Loucy (cell line): ENCODE measurements around the gene MUCL3.

Experiments
- H2AFZ ChIP-seq: fragments of 200-600 bp; sonication (generic); 2 replicates; pipeline ENCODE4 v1.6.0; 2016; ENCODE audit warnings: antibody characterized with exemption, mild to moderate bottlenecking, low read length, moderate library complexity
- H3F3A ChIP-seq: fragments of 200-600 bp; 2 replicates; pipeline ENCODE4 v1.6.0; 2016; ENCODE audit warnings: antibody characterized with exemption, low read depth, mild to moderate bottlenecking
- H3K27me3 ChIP-seq: fragments of 200-600 bp; sonication (generic); 2 replicates; pipeline ENCODE4 v1.6.1; 2014; ENCODE audit warnings: low read length, mild to moderate bottlenecking; ENCODE audit not compliant: insufficient read depth, poor library complexity, severe bottlenecking
- H3K36me3 ChIP-seq: fragments of 200-600 bp; sonication (generic); 2 replicates; pipeline ENCODE4 v1.6.1; 2016; ENCODE audit warnings: low read length; ENCODE audit not compliant: insufficient read depth
- H3K4me1 ChIP-seq: fragments of 200-600 bp; sonication (generic); 2 replicates; pipeline ENCODE4 v1.5.1; 2014; ENCODE audit warnings: low read length, mild to moderate bottlenecking; ENCODE audit not compliant: insufficient read depth, poor library complexity, severe bottlenecking
- H3K4me2 ChIP-seq: fragments of 200-600 bp; sonication (generic); 2 replicates; pipeline ENCODE4 v1.6.0; 2014; ENCODE audit warnings: antibody characterized with exemption, low read length, low read depth, mild to moderate bottlenecking; ENCODE audit not compliant: poor library complexity, severe bottlenecking
- H3K4me3 ChIP-seq: fragments of 200-600 bp; sonication (generic); 2 replicates; pipeline ENCODE4 v1.5.1; 2014; ENCODE audit warnings: low read length, mild to moderate bottlenecking, mixed read lengths; ENCODE audit not compliant: poor library complexity, severe bottlenecking
- H3K79me2 ChIP-seq: fragments of 200-600 bp; sonication (generic); 2 replicates; pipeline ENCODE4 v1.6.1; 2014; ENCODE audit warnings: low read length; ENCODE audit not compliant: insufficient read depth
- H3K9ac ChIP-seq: fragments of 200-600 bp; sonication (generic); 2 replicates; pipeline ENCODE4 v1.6.0; 2014; ENCODE audit warnings: mild to moderate bottlenecking, low read depth, low read length, moderate library complexity; ENCODE audit not compliant: poor library complexity, severe bottlenecking
- H3K9me2 ChIP-seq: fragments of 200-600 bp; sonication (generic); replicated peaks from 2 replicates; pipeline ENCODE4 v1.6.1; 2016; ENCODE audit warnings: low read depth, low read length, mixed read lengths
- H3K9me3 ChIP-seq: fragments of 200-600 bp; sonication (generic); 2 replicates; pipeline ENCODE4 v1.6.1; 2014; ENCODE audit warnings: mild to moderate bottlenecking, antibody characterized with exemption, low read length, low read depth; ENCODE audit not compliant: insufficient read depth
- H4K20me1 ChIP-seq: fragments of 200-600 bp; sonication (generic); 2 replicates; pipeline ENCODE4 v1.6.0; 2014; ENCODE audit warnings: antibody characterized with exemption, low read length, mild to moderate bottlenecking; ENCODE audit not compliant: insufficient read depth, poor library complexity, severe bottlenecking
- EZH2phosphoT487 ChIP-seq: fragments of 200-600 bp; IDR thresholded peaks from 2 replicates; pipeline ENCODE4 v1.6.1; 2018; ENCODE audit warnings: antibody characterized with exemption, mild to moderate bottlenecking, moderate library complexity, borderline replicate concordance
- TF ChIP-seq, protein P1 (sequence below): fragments of 200-600 bp; sonication (generic); conservative IDR thresholded peaks from 2 replicates; pipeline ENCODE4 v1.5.1; 2014; ENCODE audit warnings: mild to moderate bottlenecking, antibody characterized with exemption, low read length

MUCL3 gene

DNA sequence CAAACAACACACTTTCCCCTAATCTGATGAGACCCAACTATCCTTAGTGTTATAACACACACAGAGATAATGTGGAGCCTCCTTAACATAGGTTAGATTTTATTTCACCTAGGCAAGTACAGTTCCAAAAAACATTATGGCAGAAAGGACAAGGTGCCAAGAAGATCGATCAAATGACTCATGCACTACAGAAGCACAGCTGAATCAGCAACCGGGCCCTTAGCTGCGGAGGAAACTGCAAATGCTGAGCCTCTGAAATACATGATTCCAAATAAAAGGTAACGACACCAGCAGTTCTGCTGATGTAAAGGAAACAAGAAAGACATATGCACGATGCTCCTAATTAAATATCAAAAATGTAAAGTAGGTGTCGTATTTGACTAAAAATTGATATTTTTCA is 22.9 kb downstream of the MUCL3 start:
- H3K9me3 ChIP-seq: no peaks in the 10 kb centered on the region
- H3K79me2 ChIP-seq: no peaks in the 10 kb centered on the region
- H4K20me1 ChIP-seq: no peaks in the 10 kb centered on the region
- H3K27me3 ChIP-seq: peaks cover 8% of the 10 kb centered on the region
- no peak overlapping the region for H3K9ac ChIP-seq
- no peak overlapping the region for H3K4me3 ChIP-seq
- no peaks in the 10 kb centered on the region for H3K36me3 ChIP-seq
- no peak overlapping the region for H2AFZ ChIP-seq
- H3K9me2 ChIP-seq: no peaks in the 10 kb centered on the region
- TF ChIP-seq, protein P1, sequence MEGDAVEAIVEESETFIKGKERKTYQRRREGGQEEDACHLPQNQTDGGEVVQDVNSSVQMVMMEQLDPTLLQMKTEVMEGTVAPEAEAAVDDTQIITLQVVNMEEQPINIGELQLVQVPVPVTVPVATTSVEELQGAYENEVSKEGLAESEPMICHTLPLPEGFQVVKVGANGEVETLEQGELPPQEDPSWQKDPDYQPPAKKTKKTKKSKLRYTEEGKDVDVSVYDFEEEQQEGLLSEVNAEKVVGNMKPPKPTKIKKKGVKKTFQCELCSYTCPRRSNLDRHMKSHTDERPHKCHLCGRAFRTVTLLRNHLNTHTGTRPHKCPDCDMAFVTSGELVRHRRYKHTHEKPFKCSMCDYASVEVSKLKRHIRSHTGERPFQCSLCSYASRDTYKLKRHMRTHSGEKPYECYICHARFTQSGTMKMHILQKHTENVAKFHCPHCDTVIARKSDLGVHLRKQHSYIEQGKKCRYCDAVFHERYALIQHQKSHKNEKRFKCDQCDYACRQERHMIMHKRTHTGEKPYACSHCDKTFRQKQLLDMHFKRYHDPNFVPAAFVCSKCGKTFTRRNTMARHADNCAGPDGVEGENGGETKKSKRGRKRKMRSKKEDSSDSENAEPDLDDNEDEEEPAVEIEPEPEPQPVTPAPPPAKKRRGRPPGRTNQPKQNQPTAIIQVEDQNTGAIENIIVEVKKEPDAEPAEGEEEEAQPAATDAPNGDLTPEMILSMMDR: no peak
- TF ChIP-seq EZH2phosphoT487: no peak
- peaks cover 7% of the 10 kb centered on the region for H3K4me1 ChIP-seq
- no peaks in the 10 kb centered on the region for H3F3A ChIP-seq
- H3K4me2 ChIP-seq: no peak overlapping the region

DNA sequence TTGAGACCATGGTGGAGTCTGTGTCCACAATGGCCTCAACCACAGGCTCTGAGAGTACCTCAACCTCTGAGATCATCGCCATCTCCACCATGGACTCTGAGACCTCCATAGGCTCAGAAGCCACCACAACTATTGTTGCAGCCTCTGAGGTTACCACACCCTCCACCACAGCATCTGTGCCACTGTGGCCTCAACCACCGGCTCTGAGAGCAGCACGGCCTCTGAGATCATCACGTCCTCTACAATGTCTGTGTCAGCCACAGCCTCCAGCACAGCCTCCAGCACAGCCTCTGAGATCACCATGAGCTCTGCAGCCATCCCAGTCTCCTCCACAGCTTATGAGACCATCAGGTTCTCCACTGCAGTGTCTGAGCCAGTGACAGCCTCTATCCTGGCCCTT is 23.3 kb downstream of the MUCL3 start:
- H3K36me3 ChIP-seq: no peaks in the 10 kb centered on the region
- peaks cover 8% of the 10 kb centered on the region for H3K27me3 ChIP-seq
- H4K20me1 ChIP-seq: no peaks in the 10 kb centered on the region
- H3K9ac ChIP-seq: no peak overlapping the region
- H3K4me1 ChIP-seq: peaks cover 7% of the 10 kb centered on the region
- H3K4me2 ChIP-seq: no peak overlapping the region
- TF ChIP-seq, protein P1: no peak
- TF ChIP-seq EZH2phosphoT487: no peak
- no peaks in the 10 kb centered on the region for H3F3A ChIP-seq
- H3K9me3 ChIP-seq: no peaks in the 10 kb centered on the region
- H3K4me3 ChIP-seq: no peak overlapping the region
- H3K79me2 ChIP-seq: no peaks in the 10 kb centered on the region
- no peaks in the 10 kb centered on the region for H3K9me2 ChIP-seq
- no peak overlapping the region for H2AFZ ChIP-seq

DNA sequence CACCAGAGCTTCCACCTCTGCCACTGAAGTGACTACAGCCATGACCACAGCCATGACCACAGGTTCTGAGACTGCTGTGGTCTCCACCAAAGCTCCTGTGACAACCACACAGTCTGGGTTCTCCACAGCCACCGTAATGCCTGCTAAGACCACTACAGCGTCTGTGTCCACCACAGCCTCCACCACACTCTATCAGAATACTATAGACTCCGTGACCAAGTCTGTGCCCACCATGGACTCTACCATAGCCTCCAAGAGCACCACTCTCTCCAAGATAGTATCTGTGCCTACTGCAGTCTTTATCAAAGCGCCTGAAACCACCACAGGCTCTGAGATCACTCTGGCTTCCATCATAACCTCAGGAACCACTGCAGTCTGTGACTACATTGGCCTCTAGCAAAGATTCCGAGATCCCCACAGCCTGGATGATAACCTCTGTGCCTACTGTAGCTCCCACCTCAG is 24.4 kb downstream of the MUCL3 start:
- no peaks in the 10 kb centered on the region for H3K9me2 ChIP-seq
- peaks cover 7% of the 10 kb centered on the region for H3K4me1 ChIP-seq
- H3K9me3 ChIP-seq: no peaks in the 10 kb centered on the region
- H3F3A ChIP-seq: no peaks in the 10 kb centered on the region
- no peak overlapping the region for H3K9ac ChIP-seq
- no peak overlapping the region for H3K4me2 ChIP-seq
- no peak overlapping the region for H3K4me3 ChIP-seq
- H3K79me2 ChIP-seq: no peaks in the 10 kb centered on the region
- H2AFZ ChIP-seq: no peak overlapping the region
- peaks cover 8% of the 10 kb centered on the region for H3K27me3 ChIP-seq
- TF ChIP-seq EZH2phosphoT487: no peak
- TF ChIP-seq, protein P1: no peak
- no peaks in the 10 kb centered on the region for H3K36me3 ChIP-seq
- no peaks in the 10 kb centered on the region for H4K20me1 ChIP-seq
